Common myeloid progenitor, CD34-positive (primary cell): ENCODE measurements around the gene NXPE2.

Experiments
- CTCF ChIA-PET: fragments of 350-600 bp; sonication (Branson Sonifier 250); formaldehyde crosslinking; loops from one replicate; lab custom pipeline; 2021; ENCODE audit warnings: antibody characterized with exemption; lab: Charles Lee
- POLR2A ChIA-PET: fragments of 350-600 bp; sonication (Branson Sonifier 250); formaldehyde crosslinking; loops from one replicate; lab custom pipeline; 2021; ENCODE audit warnings: antibody characterized with exemption; lab: Charles Lee
- DNase-seq, 3 donors: peaks; one replicate each; pipeline versions ENCODE4 v3.0.0 to v3.0.0-alpha.2; 2013
- H3K27ac ChIP-seq, 2 experiments: 1 replicate in 1 of 2; 2 replicates in 1 of 2; pipeline ENCODE4 v1.7.0; 2013; ENCODE audit warnings: inconsistent platforms in 2 of 2, low read length in 2 of 2, mild to moderate bottlenecking in 2 of 2, low read depth in 1 of 2, moderate library complexity in 1 of 2; ENCODE audit not compliant: severe bottlenecking in 2 of 2, insufficient read depth in 1 of 2, poor library complexity in 1 of 2
- H3K27me3 ChIP-seq, 5 experiments: replicated peaks in 2 of 5; 1 replicate in 3 of 5; 2 replicates in 2 of 5; pipeline versions ENCODE4 v1.6.1 to v1.7.0; 2013; ENCODE audit warnings: low read length in 4 of 5, mild to moderate bottlenecking in 2 of 5, moderate library complexity in 2 of 5, inconsistent platforms in 1 of 5; ENCODE audit not compliant: insufficient read depth in 5 of 5, control insufficient read depth in 4 of 5
- H3K36me3 ChIP-seq, 4 experiments: 1 replicate in 2 of 4; 2 replicates in 2 of 4; pipeline versions ENCODE4 v1.6.1 to v1.7.0; 2013; ENCODE audit warnings: low read length in 3 of 4, control low read depth in 1 of 4, mild to moderate bottlenecking in 1 of 4; ENCODE audit not compliant: control insufficient read depth in 4 of 4, insufficient read depth in 4 of 4
- H3K4me1 ChIP-seq, 4 experiments: 1 replicate in 3 of 4; 2 replicates in 1 of 4; pipeline versions ENCODE4 v1.6.1 to v1.7.1; 2013; ENCODE audit warnings: low read length in 3 of 4, mild to moderate bottlenecking in 3 of 4, control low read depth in 1 of 4, inconsistent platforms in 1 of 4, moderate library complexity in 1 of 4; ENCODE audit not compliant: control insufficient read depth in 4 of 4, insufficient read depth in 4 of 4; ENCODE audit errors: control extremely low read depth in 1 of 4
- H3K4me3 ChIP-seq, 7 experiments: 1 replicate in 4 of 7; 2 replicates in 3 of 7; pipeline versions ENCODE4 v1.5.1 to v1.7.0; 2013; ENCODE audit warnings: mild to moderate bottlenecking in 7 of 7, low read length in 6 of 7, moderate library complexity in 6 of 7, inconsistent platforms in 2 of 7, low read depth in 2 of 7, control low read depth in 1 of 7; ENCODE audit not compliant: insufficient read depth in 4 of 7, control insufficient read depth in 1 of 7; ENCODE audit errors: extremely low read depth in 1 of 7
- H3K9me3 ChIP-seq, 5 experiments: 1 replicate in 4 of 5; 2 replicates in 1 of 5; pipeline versions ENCODE4 v1.6.1 to v1.7.1; 2013; ENCODE audit warnings: low read length in 4 of 5, mild to moderate bottlenecking in 2 of 5, inconsistent platforms in 1 of 5, low read depth in 1 of 5, moderate library complexity in 1 of 5; ENCODE audit not compliant: control insufficient read depth in 4 of 5, insufficient read depth in 2 of 5; ENCODE audit errors: control extremely low read depth in 1 of 5
- WGBS: methylation state at CpG from one replicate; pipeline ENCODE4 v1.1.5; 2013; ENCODE audit not compliant: insufficient coverage; 5-methylcytosine and 5-hydroxymethylcytosine counted together

The NXPE2 gene

DNA sequence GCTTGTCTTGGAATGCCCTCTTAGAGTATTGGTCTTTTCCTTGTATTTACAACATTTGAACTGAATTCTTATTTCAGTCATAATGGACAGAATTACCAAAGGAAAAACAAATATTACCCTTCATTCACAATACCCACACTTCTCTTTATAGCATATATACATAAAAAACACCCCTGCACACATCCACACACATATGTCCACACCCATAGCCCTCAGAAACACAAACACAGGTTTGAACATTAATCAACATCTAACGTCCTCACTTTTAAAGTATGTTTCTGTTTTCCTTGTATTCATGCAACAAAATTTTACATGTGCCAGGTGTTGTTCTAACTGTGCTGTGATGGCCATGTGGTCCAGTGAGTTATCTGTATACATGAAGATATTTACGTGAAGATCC is 11.6 kb upstream of the NXPE2 start:
- DNase-seq = no peak
- no peaks in the 10 kb centered on the region for H3K4me1 ChIP-seq
- peaks cover 0 to 3% (median 0%) of the 10 kb centered on the region in 5 experiments for H3K9me3 ChIP-seq
- H3K4me3 ChIP-seq = no peak overlapping the region
- no peaks in the 10 kb centered on the region for H3K36me3 ChIP-seq
- ChIA-PET CTCF (no interaction called here), POLR2A (no interaction called here)
- no peak overlapping the region for H3K27ac ChIP-seq
- no peaks in the 10 kb centered on the region for H3K27me3 ChIP-seq
- no CpG with 5 or more reads among the region's 2 CpGs for WGBS

DNA sequence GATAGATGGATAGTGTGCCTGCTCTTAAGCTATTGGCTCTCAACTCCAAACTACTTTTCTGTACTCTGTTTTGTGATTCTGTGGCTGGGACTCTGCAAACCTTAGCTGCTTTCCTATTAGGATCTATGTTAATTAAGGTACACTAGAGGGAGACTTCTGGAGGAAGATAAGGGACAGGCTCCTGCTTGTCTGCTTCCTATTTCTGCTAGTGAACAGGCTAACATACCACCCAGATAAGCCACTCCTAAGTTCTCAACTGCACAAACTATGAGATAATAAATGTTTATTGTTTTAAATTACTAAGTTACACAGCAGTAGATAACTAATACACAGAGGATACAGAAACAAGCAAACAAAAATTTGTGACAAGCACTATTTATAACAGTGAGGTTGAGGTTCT is 10.2 kb upstream of the NXPE2 start:
- POLR2A ChIA-PET = no interaction called here
- Histone ChIP-seq H3K4me1 (no peaks in the 10 kb centered on the region), H3K9me3 (peaks cover 0 to 3% (median 0%) of the 10 kb centered on the region in 5 experiments), H3K36me3 (no peaks in the 10 kb centered on the region), H3K27ac (no peak overlapping the region), H3K4me3 (no peak overlapping the region), H3K27me3 (no peaks in the 10 kb centered on the region)
- CTCF ChIA-PET = no interaction called here
- DNase-seq = no peak

DNA sequence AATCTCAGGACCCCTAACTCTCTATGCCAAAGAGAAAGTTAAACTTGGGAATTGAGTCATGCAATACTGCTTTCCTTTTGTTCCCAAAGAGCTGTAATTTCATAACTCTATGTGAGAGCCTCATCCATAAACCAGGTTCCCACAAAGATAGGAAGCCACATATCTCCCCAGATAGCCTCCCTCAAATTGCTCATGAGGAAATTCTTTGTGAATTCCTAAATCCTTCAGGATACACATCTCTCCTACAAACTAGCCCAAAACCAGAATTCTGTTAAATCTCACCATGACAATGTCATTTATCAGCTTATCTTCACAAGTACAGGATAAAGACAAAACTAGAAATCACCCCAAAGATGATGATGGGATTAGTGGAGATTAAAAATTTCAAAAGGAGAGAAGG is 4.7 kb upstream of the NXPE2 start:
- Histone ChIP-seq H3K27me3 (no peaks in the 10 kb centered on the region), H3K4me3 (no peak overlapping the region), H3K27ac (no peak overlapping the region), H3K4me1 (no peaks in the 10 kb centered on the region), H3K9me3 (peaks cover 0 to 3% (median 0%) of the 10 kb centered on the region in 5 experiments), H3K36me3 (no peaks in the 10 kb centered on the region)
- ChIA-PET POLR2A (no interaction called here), CTCF (no interaction called here)
- DNase-seq = no peak

DNA sequence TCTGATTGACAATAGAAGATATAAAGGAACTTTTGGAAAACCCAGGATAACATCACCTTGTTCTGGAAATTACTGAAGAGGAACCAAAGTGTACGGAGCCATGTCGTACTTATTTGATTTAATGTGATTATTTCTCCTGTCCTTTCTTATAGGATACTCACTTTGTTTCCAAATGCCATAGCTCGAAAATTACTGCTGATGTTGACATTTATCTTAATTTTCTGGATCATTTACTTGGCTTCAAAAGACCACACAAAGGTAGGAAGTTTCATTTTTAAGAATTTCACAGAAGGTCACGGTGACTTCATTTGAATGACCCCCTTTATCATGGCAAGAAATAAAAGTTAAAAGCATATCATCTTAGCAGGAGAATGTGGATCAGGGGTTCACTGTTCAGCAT is 1.2 kb downstream of the NXPE2 start:
- ChIA-PET CTCF (no interaction called here), POLR2A (no interaction called here)
- no peak for DNase-seq
- 100% methylated on average over 3 of the region's 4 CpGs for WGBS
- Histone ChIP-seq H3K9me3 (peaks cover 0 to 2% (median 0%) of the 10 kb centered on the region in 5 experiments), H3K4me1 (no peaks in the 10 kb centered on the region), H3K4me3 (no peak overlapping the region), H3K27ac (no peak overlapping the region), H3K36me3 (no peaks in the 10 kb centered on the region), H3K27me3 (no peaks in the 10 kb centered on the region)

DNA sequence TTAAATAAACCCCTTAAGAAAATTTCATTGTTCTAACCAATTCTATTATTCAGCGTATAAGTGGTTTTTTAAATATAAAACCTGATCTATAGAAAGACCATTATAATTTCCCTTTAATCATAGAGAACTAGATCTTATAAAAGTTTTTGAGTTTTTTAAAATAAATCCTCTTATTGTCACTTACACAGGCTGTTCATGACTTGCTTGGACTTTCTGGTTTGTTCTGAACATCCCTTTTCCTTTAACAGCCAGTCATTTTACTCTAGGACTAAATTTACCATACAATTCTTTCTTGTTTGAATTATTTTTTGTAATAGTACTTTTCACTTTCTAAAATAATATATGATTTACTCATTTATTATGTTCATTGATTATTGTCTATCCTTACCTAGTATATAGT is 4.7 kb downstream of the NXPE2 start:
- CTCF ChIA-PET = no interaction called here
- H3K9me3 ChIP-seq = peaks cover 0 to 2% (median 0%) of the 10 kb centered on the region in 5 experiments
- no peak overlapping the region for H3K27ac ChIP-seq
- POLR2A ChIA-PET = no interaction called here
- WGBS = no CpG with 5 or more reads among the region's 1 CpG
- H3K27me3 ChIP-seq = no peaks in the 10 kb centered on the region
- DNase-seq = no peak
- H3K36me3 ChIP-seq = no peaks in the 10 kb centered on the region
- H3K4me3 ChIP-seq = no peak overlapping the region
- no peaks in the 10 kb centered on the region for H3K4me1 ChIP-seq

DNA sequence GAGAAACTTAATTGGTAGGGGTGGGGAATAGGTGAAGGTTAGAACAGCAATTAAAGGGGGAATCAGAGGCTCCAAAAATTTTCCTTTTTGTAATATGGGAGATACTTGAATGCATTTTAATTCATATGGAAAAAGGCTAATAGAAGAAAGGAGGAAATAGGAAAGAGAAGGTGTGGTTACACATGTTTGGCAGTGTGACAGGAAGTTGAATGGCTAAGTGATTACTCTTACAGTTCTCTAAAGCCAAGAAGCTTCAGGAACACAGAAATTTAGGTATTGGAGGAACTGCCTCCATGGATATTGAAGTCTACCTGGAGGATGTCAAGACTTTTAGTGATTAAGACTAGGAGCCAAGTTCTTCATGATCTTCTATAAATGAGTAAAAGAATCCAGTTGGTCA is 6.3 kb downstream of the NXPE2 start:
- Histone ChIP-seq H3K27ac (no peak overlapping the region), H3K4me1 (no peaks in the 10 kb centered on the region), H3K4me3 (no peak overlapping the region), H3K27me3 (no peaks in the 10 kb centered on the region), H3K9me3 (peaks cover 0 to 2% (median 0%) of the 10 kb centered on the region in 5 experiments), H3K36me3 (no peaks in the 10 kb centered on the region)
- ChIA-PET POLR2A (no interaction called here), CTCF (no interaction called here)
- no peak for DNase-seq

DNA sequence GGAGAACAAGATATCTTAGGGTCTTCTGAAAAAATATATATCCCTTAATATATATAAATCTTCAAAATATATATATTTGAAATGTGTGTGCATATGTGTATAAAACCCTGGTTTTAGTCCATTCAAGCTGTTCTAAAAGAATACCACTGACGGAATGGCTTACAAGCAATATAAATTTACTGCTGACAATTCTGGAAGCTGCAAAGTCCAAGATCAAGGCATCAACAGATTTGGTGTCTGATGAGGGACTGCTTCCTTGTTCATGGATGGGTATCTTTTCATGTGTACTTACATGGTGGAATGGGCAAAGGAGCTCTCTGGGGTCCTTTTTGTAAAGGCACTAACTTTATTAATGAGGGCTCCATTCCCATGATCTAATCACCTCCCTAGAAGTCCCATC is 6.8 kb downstream of the NXPE2 start:
- Histone ChIP-seq H3K36me3 (no peaks in the 10 kb centered on the region), H3K4me3 (no peak overlapping the region), H3K9me3 (peaks cover 0 to 2% (median 0%) of the 10 kb centered on the region in 5 experiments), H3K27ac (no peak overlapping the region), H3K4me1 (no peaks in the 10 kb centered on the region), H3K27me3 (no peaks in the 10 kb centered on the region)
- DNase-seq = no peak
- 80% methylated on average over 1 of the region's 1 CpG for WGBS
- ChIA-PET CTCF (no interaction called here), POLR2A (no interaction called here)
